ENCODE measurements around the gene SPTB. TPM values are rescaled to one million over a fixed set of nuclear protein-coding genes. Genes with fewer than 3 reads are reported as not detected.

Gene SPTB
- total RNA-seq, 1 experiment from 2014 or later = 0.43 TPM

- intact Hi-C loops (cut with micrococcal nuclease; ENCODE audit: unreplicated experiment) = no loop called here
- peaks cover 9% of the 10 kb centered on the region for H3K4me1 ChIP-seq (ENCODE audit: insufficient read depth, low read length, poor library complexity, severe bottlenecking)
- CTCF ChIA-PET = no interaction called here
- no peaks in the 10 kb centered on the region for H3K27me3 ChIP-seq (replicated peaks; ENCODE audit: insufficient read depth, low read depth, low read length, poor library complexity)
- H3K4me3 ChIP-seq (ENCODE audit: low read depth, low read length, poor library complexity, severe bottlenecking) = no peak overlapping the region
- no peak for TF ChIP-seq EZH2 (IDR thresholded peaks at IDR 0.05; ENCODE audit: borderline replicate concordance, low read depth, low read length, poor library complexity, severe bottlenecking)
- no peak for TF ChIP-seq CTCF (conservative IDR thresholded peaks at IDR 0.05; ENCODE audit: low read depth, low read length)
- POLR2A ChIA-PET (ENCODE audit: low non-redundant PET) = interaction anchor here (0.5 kb wide), 1 partner anchor 9 kb away, joined by 14 read pairs; no protein-coding TSS in a partner anchor
- H3K36me3 ChIP-seq (ENCODE audit: insufficient read depth, low read length, poor library complexity, severe bottlenecking) = peaks cover 44% of the 10 kb centered on the region
- no peak for DNase-seq (ENCODE audit: low spot score)
- no peaks in the 10 kb centered on the region for H3K9me3 ChIP-seq (ENCODE audit: low read depth, low read length, poor library complexity, severe bottlenecking)
- H3K27ac ChIP-seq (ENCODE audit: low read depth, low read length, poor library complexity, severe bottlenecking) = no peak overlapping the region
- BruUV-seq (replicated peaks) = no TSS peak
Measured at GRCh38 chr14:64927031-64927430, 47.3 kb upstream of the SPTB start.

DNA sequence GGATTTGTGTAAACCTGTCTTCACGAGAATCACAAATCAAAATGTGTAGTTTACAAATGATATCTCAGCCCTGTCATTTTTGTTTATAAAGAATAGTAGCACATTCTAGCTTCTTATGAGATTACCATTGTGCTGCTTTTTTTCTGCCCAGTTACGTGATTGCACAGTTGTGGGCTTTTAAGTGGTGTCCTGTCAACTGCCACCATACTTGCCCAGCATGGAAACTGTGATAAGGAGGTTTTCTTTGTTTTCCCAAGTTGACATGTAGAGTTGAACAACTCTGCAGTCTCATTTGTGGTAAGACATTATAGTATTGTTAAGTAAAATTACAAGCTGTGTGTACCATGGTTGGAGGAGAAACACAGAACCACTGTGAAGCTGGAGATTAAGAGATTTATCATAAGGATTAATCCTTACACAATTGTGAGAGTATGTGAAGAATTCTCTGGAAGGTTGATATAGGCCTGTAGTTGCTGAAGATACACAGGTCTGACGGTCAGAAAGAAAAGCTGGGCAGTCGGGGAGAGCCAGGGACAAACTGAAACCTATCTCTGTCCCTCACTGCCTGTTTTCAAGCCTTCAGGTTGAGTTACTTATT is 46.8 kb upstream of the SPTB start:
- intact Hi-C loops (cut with micrococcal nuclease; ENCODE audit: unreplicated experiment) = no loop called here
- Histone ChIP-seq H3K4me3 (ENCODE audit: low read depth, low read length, poor library complexity, severe bottlenecking) (no peak overlapping the region), H3K27me3 (replicated peaks; ENCODE audit: insufficient read depth, low read depth, low read length, poor library complexity) (no peaks in the 10 kb centered on the region), H3K4me1 (ENCODE audit: insufficient read depth, low read length, poor library complexity, severe bottlenecking) (peaks cover 9% of the 10 kb centered on the region), H3K36me3 (ENCODE audit: insufficient read depth, low read length, poor library complexity, severe bottlenecking) (peaks cover 44% of the 10 kb centered on the region), H3K27ac (ENCODE audit: low read depth, low read length, poor library complexity, severe bottlenecking) (no peak overlapping the region), H3K9me3 (ENCODE audit: low read depth, low read length, poor library complexity, severe bottlenecking) (no peaks in the 10 kb centered on the region)
- ChIA-PET POLR2A (ENCODE audit: low non-redundant PET) (interaction anchor here (0.5 kb wide), 1 partner anchor 10 kb away, joined by 14 read pairs; no protein-coding TSS in a partner anchor), CTCF (no interaction called here)
- BruUV-seq (replicated peaks) = no TSS peak
- no peak for DNase-seq (ENCODE audit: low spot score)
- no peak for TF ChIP-seq CTCF (conservative IDR thresholded peaks at IDR 0.05; ENCODE audit: low read depth, low read length)
- TF ChIP-seq EZH2 (IDR thresholded peaks at IDR 0.05; ENCODE audit: borderline replicate concordance, low read depth, low read length, poor library complexity, severe bottlenecking) = no peak

DNA sequence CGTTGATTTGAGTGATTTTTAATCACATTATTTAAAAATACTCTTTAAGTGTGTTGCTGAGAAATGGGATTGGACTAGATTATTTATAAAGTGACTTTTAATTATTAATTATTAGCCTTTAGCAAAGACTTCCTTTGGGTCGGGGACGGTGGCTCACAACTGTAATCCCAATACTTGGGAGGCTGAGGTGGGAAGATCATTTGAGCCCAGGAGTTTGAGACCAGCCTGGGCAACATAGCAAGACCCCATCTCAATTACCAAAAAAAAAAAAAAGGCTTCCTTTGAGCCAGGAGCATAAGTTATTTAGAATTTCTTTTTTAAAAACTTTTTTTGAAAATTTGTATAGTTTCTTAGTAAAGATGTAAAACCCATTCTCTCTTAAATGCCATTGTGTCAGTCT is 43.3 kb upstream of the SPTB start:
- no TSS peak for BruUV-seq (replicated peaks)
- POLR2A ChIA-PET (ENCODE audit: low non-redundant PET) = no interaction called here
- no peak overlapping the region for H3K4me3 ChIP-seq (ENCODE audit: low read depth, low read length, poor library complexity, severe bottlenecking)

More for the DNA sequence above, 43.3 kb upstream of the SPTB start:
- peaks cover 11% of the 10 kb centered on the region for H3K4me1 ChIP-seq (ENCODE audit: insufficient read depth, low read length, poor library complexity, severe bottlenecking)
- H3K36me3 ChIP-seq (ENCODE audit: insufficient read depth, low read length, poor library complexity, severe bottlenecking) = peaks cover 28% of the 10 kb centered on the region
- CTCF ChIA-PET = no interaction called here
- no peaks in the 10 kb centered on the region for H3K27me3 ChIP-seq (replicated peaks; ENCODE audit: insufficient read depth, low read depth, low read length, poor library complexity)
- H3K27ac ChIP-seq (ENCODE audit: low read depth, low read length, poor library complexity, severe bottlenecking) = no peak overlapping the region
- no peak for DNase-seq (ENCODE audit: low spot score)
- TF ChIP-seq EZH2 (IDR thresholded peaks at IDR 0.05; ENCODE audit: borderline replicate concordance, low read depth, low read length, poor library complexity, severe bottlenecking) = no peak
- no peak for TF ChIP-seq CTCF (conservative IDR thresholded peaks at IDR 0.05; ENCODE audit: low read depth, low read length)
- intact Hi-C loops (cut with micrococcal nuclease; ENCODE audit: unreplicated experiment) = no loop called here
- no peaks in the 10 kb centered on the region for H3K9me3 ChIP-seq (ENCODE audit: low read depth, low read length, poor library complexity, severe bottlenecking)
